Panc1 (cell line): ENCODE measurements around the gene KRT15. TPM values are rescaled to one million over a fixed set of nuclear protein-coding genes. Genes with fewer than 3 reads are reported as not detected.
A peak's percentile ranks its signal among the peaks of the same experiment; 100 is the strongest.

Experiments used
- ATAC-seq: fragments of 200-7000 bp; cut with Tn5 transposase; 2 replicates; pipeline ENCODE4 v1.9.1; 2020; ENCODE audit warnings: mild to moderate bottlenecking, moderate library complexity
- BruUV-seq: library from RNA; stranded (reverse); fragments of 400-500 nt; replicated peaks from 2 replicates; lab custom pipeline; 2021; lab: Mats Ljungman, UMichigan
- CTCF ChIA-PET: fragments of 300-600 bp; sonication (Branson Sonifier 250); formaldehyde crosslinking; loops from one replicate; lab custom pipeline; 2022; ENCODE audit warnings: antibody characterized with exemption; lab: Charles Lee
- POLR2A ChIA-PET: fragments of 300-600 bp; sonication (Branson Sonifier 250); formaldehyde crosslinking; loops from one replicate; lab custom pipeline; 2022; ENCODE audit warnings: antibody characterized with exemption; lab: Charles Lee
- DNase-seq: peaks from one replicate; pipeline ENCODE4 v3.0.0-alpha.2; 2010; ENCODE audit warnings: low read depth, low spot score
- H3K27ac ChIP-seq: 2 replicates; pipeline ENCODE4 v1.5.1; 2011; ENCODE audit warnings: mild to moderate bottlenecking, low read length, inconsistent platforms
- H3K27me3 ChIP-seq: fragments of 200-500 bp; sonication (Bioruptor generic); 2 replicates; pipeline ENCODE4 v1.6.0; 2014; ENCODE audit warnings: low read length, inconsistent platforms; ENCODE audit not compliant: control insufficient read depth, insufficient read depth
- H3K36me3 ChIP-seq: fragments of 200-500 bp; sonication (Bioruptor generic); 2 replicates; pipeline ENCODE4 v1.5.1; 2014; ENCODE audit warnings: inconsistent platforms, mild to moderate bottlenecking, low read length, moderate library complexity; ENCODE audit not compliant: control insufficient read depth, insufficient read depth
- H3K4me1 ChIP-seq: 2 replicates; pipeline ENCODE4 v1.5.1; 2011; ENCODE audit warnings: inconsistent platforms, mild to moderate bottlenecking, low read length, moderate library complexity; ENCODE audit not compliant: control insufficient read depth, insufficient read depth
- H3K4me3 ChIP-seq, 2 experiments: 2 replicates each; pipeline ENCODE4 v1.5.1; 2011 to 2012; ENCODE audit warnings: low read depth in 2 of 2, low read length in 2 of 2, mild to moderate bottlenecking in 2 of 2, inconsistent platforms in 1 of 2, moderate library complexity in 1 of 2
- H3K9me3 ChIP-seq: fragments of 200-500 bp; sonication (Bioruptor generic); 2 replicates; pipeline ENCODE4 v1.5.1; 2014; ENCODE audit warnings: low read depth, mild to moderate bottlenecking, inconsistent platforms, low read length, moderate library complexity; ENCODE audit not compliant: control insufficient read depth, insufficient read depth
- POLR2AphosphoS5 ChIP-seq: IDR thresholded peaks from 2 replicates; pipeline ENCODE4 v1.6.1; 2012; ENCODE audit warnings: mild to moderate bottlenecking, low read depth, low read length, moderate library complexity
- SIN3A ChIP-seq: IDR thresholded peaks from 2 replicates; pipeline ENCODE4 v1.6.1; 2012; ENCODE audit warnings: low read depth, mild to moderate bottlenecking, low read length, moderate library complexity, borderline replicate concordance; ENCODE audit not compliant: insufficient read depth
- TCF7L2 ChIP-seq: IDR thresholded peaks from 2 replicates; pipeline ENCODE4 v1.6.1; 2011; ENCODE audit warnings: mild to moderate bottlenecking, low read depth, low read length, inconsistent platforms
- in situ Hi-C: cut with HindIII; loops from 2 replicates; pipeline ENCODE4 v1.10.0; 2016; ENCODE audit warnings: low sequenced_read_pairs, low pct_unique_long_range_greater_than_20kb
- intact Hi-C: fragments of 100-400 bp; cut with micrococcal nuclease; formaldehyde crosslinking; loops from one replicate; pipeline ENCODE4 v1.10.0; 2022; ENCODE audit not compliant: unreplicated experiment
- total RNA-seq: library from RNA; stranded (reverse); gene quantifications from one replicate; pipeline ENCODE4 v1.2.1, GENCODE V29; 2021; ENCODE audit not compliant: unreplicated experiment
- TF ChIP-seq, protein P1 (sequence below), 2 experiments: IDR thresholded peaks; 2 replicates each; pipeline ENCODE4 v1.6.1; 2011 to 2012; ENCODE audit warnings: low read depth in 2 of 2, control low read depth in 1 of 2, low read length in 1 of 2, mild to moderate bottlenecking in 1 of 2, moderate library complexity in 1 of 2; ENCODE audit not compliant: insufficient read depth in 1 of 2
- TF ChIP-seq, protein P2 (sequence below): fragments of 450-650 bp; IDR thresholded peaks from 2 replicates; pipeline ENCODE4 v1.5.1; 2017; ENCODE audit warnings: mild to moderate bottlenecking

Gene KRT15
- total RNA-seq, 1 experiment from 2014 or later, result 70.4 TPM

DNA sequence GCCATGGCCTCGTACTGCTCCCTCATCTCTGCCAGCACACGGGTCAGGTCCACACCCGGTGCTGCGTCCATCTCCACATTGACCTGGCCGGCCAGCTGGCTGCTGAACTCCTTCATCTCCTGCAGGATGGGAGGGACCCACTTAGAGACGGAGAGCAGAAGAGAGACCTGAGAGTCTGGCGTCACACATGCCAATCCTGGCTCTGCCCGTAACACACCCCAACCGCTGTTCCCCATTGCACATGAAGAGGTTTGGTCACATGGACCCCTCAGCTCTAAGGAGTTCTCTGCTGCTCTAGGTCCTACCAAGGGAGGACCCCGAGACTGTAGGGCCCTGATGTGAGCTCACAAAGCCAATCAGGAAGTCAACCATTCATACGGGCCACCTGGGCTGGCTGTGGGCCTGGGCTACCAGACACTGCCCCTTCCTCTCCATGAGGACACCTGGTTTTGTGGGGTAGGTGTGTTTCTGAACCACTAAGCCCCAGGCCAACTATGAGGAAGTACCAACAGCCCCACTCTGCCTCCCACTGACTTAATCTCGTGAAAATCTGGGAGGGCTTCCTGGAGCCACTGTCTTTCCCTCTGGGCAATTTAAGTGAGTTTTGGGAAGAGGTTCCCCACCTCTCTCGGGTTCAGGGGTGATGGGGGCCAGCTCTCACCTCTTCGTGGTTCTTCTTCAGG, 2.4 kb downstream of the KRT15 start:
- H3K4me3 ChIP-seq, result no peak overlapping the region

DNA sequence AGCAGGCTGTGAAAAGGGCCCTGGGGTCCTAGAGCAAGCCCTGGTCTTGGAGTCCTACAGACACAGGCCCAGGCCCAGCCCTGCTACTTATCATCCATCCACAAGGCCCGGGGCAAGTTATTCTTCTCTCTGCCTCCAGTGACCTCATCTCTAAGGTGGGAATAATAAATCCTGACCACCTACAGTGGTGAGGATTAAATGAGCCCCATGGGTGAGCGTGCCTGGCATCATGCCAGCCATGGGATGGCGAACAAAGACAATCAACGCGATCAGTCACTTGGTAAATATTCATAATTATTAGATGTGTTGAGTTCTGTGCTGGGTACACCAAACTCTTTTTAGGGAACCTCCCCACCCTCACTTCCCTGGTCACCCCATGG, 5.5 kb downstream of the KRT15 start:
- peaks cover 30% of the 10 kb centered on the region for H3K4me1 ChIP-seq
- intact Hi-C loops, result no loop called here
- DNase-seq (no peak), ATAC-seq (no peak)
- POLR2A ChIA-PET, result no interaction called here
- TF ChIP-seq, protein P1, sequence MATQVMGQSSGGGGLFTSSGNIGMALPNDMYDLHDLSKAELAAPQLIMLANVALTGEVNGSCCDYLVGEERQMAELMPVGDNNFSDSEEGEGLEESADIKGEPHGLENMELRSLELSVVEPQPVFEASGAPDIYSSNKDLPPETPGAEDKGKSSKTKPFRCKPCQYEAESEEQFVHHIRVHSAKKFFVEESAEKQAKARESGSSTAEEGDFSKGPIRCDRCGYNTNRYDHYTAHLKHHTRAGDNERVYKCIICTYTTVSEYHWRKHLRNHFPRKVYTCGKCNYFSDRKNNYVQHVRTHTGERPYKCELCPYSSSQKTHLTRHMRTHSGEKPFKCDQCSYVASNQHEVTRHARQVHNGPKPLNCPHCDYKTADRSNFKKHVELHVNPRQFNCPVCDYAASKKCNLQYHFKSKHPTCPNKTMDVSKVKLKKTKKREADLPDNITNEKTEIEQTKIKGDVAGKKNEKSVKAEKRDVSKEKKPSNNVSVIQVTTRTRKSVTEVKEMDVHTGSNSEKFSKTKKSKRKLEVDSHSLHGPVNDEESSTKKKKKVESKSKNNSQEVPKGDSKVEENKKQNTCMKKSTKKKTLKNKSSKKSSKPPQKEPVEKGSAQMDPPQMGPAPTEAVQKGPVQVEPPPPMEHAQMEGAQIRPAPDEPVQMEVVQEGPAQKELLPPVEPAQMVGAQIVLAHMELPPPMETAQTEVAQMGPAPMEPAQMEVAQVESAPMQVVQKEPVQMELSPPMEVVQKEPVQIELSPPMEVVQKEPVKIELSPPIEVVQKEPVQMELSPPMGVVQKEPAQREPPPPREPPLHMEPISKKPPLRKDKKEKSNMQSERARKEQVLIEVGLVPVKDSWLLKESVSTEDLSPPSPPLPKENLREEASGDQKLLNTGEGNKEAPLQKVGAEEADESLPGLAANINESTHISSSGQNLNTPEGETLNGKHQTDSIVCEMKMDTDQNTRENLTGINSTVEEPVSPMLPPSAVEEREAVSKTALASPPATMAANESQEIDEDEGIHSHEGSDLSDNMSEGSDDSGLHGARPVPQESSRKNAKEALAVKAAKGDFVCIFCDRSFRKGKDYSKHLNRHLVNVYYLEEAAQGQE (IDR thresholded peaks at IDR 0.05; ENCODE audit: insufficient read depth in 1 of 2, low read depth in 2 of 2, low read length in 1 of 2), result no peak
- no peak for TF ChIP-seq POLR2AphosphoS5
- TF ChIP-seq TCF7L2, result no peak
- TF ChIP-seq, protein P2, sequence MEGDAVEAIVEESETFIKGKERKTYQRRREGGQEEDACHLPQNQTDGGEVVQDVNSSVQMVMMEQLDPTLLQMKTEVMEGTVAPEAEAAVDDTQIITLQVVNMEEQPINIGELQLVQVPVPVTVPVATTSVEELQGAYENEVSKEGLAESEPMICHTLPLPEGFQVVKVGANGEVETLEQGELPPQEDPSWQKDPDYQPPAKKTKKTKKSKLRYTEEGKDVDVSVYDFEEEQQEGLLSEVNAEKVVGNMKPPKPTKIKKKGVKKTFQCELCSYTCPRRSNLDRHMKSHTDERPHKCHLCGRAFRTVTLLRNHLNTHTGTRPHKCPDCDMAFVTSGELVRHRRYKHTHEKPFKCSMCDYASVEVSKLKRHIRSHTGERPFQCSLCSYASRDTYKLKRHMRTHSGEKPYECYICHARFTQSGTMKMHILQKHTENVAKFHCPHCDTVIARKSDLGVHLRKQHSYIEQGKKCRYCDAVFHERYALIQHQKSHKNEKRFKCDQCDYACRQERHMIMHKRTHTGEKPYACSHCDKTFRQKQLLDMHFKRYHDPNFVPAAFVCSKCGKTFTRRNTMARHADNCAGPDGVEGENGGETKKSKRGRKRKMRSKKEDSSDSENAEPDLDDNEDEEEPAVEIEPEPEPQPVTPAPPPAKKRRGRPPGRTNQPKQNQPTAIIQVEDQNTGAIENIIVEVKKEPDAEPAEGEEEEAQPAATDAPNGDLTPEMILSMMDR, result no peak
- no peak for TF ChIP-seq SIN3A
- H3K4me3 ChIP-seq, result no peak overlapping the region
- H3K36me3 ChIP-seq, result no peaks in the 10 kb centered on the region
- H3K27me3 ChIP-seq, result no peaks in the 10 kb centered on the region
- H3K9me3 ChIP-seq, result no peaks in the 10 kb centered on the region
- H3K27ac ChIP-seq, result peak overlapping the region; percentile 46; the same call in 1 of the 2 replicates
- no TSS peak for BruUV-seq
- in situ Hi-C loops, result no loop called here
- CTCF ChIA-PET, result no interaction called here

More for the DNA sequence above, 2.4 kb downstream of the KRT15 start:
- ChIA-PET POLR2A (interaction anchor here (0.5 kb wide), 1 partner anchor 815 kb away, joined by 3 read pairs; no protein-coding TSS in a partner anchor), CTCF (no interaction called here)
- BruUV-seq, result no TSS peak
- Histone ChIP-seq H3K27ac (peak overlapping the region; percentile 96), H3K4me1 (peaks cover 52% of the 10 kb centered on the region), H3K9me3 (no peaks in the 10 kb centered on the region), H3K36me3 (no peaks in the 10 kb centered on the region), H3K27me3 (no peaks in the 10 kb centered on the region)
- DNase-seq (no peak), ATAC-seq (no peak)
- TF ChIP-seq, protein P1 (IDR thresholded peaks at IDR 0.05; ENCODE audit: insufficient read depth in 1 of 2, low read depth in 2 of 2, low read length in 1 of 2), result no peak
- TF ChIP-seq, protein P2, result no peak
- TF ChIP-seq TCF7L2, result no peak
- no peak for TF ChIP-seq SIN3A
- no peak for TF ChIP-seq POLR2AphosphoS5
- intact Hi-C loops (no loop called here), in situ Hi-C loops (no loop called here)
